ENCODE measurements around the gene EHD1.
A peak's percentile ranks its signal among the peaks of the same experiment; 100 is the strongest.
"Not testable (repeated sequence)": the region's sequence is repeated elsewhere in the genome, so short reads cannot be mapped to it uniquely, and the experiment has no call there.

EHD1 gene

DNA sequence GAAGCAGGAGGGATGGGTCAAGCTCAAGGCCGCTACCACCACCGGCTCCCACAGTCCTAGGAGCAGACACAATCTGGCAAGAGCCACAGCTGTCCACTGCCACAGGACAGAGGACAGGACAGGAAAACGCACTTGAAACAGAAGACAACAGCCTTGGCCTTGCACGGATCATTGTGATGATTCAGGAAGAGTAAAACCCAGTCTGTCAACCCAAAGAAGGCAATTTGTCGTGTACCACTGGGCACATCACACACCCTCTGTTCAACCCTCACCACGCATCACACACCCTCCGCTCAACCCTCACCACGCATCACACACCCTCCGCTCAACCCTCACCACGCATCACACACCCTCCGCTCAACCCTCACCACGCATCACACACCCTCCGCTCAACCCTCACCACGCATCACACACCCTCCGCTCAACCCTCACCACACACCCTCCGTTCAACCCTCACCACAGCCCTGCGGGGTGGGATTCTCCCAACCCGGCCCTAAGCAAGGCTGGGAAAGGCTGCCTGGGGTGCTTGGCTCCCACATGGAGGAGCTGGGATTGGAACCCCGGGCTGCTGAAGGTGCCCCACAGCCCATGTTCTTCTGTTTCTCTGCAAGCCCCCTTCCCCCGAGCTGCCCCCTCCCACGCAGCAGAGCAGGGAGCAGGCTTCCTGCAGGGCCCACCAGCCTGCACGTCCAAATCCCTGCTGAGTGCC is 22.7 kb downstream of the EHD1 start:
- peak; percentile 19 for DNase-seq

DNA sequence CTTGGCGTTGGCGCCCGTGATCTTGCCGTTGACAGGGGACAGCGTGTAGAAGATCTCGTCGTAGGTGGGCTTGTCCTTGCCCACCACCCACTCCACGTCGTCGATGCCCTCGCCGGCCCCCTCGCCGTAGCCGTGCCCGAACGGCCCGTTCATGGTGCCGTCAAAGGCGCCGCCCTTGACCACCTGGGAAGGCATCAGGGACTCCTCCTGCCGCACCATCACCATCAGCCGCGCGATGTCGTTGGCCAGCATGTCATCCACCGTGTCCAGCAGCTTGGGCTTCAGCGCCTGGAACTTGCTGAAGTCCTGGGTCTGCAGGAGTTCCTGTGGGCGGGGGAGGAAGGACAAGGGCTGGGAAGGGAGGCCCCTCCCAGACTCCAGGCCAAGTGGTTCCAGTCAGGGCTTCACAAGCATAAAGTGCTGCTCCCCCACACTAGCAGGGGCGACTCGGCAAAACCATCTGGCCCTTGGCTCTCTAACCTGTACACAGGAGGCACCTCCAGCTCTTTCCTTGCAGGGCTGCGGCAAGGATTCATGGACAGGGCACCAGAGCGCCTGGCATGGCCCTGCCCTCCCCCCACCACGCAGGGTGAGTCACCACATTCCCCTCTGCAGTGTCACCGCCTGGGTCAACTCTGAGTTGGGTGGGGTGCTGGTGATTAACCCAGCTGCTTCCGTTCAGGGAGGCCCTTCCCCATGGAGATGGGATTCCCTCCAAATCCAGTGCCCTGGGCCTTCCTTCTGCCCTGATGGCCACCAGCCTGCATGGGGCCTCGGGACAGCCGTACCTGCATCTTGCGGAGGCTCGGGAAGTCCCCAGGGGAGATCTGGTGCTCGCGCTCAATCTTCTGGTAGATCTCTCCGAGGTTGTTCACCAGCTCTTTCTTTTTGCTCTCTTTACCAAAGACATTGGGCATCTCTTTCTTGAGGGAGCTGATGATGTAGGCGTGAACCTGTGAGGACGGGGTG is 23.6 kb downstream of the EHD1 start:
- peak; percentile 84 for DNase-seq

GRCh38 chr11:64854157-64854533 is 24.3 kb downstream of the EHD1 start:
- no peak for DNase-seq

GRCh38 chr11:64853709-64854108 is 24.7 kb downstream of the EHD1 start:
- DNase-seq = no peak

DNA sequence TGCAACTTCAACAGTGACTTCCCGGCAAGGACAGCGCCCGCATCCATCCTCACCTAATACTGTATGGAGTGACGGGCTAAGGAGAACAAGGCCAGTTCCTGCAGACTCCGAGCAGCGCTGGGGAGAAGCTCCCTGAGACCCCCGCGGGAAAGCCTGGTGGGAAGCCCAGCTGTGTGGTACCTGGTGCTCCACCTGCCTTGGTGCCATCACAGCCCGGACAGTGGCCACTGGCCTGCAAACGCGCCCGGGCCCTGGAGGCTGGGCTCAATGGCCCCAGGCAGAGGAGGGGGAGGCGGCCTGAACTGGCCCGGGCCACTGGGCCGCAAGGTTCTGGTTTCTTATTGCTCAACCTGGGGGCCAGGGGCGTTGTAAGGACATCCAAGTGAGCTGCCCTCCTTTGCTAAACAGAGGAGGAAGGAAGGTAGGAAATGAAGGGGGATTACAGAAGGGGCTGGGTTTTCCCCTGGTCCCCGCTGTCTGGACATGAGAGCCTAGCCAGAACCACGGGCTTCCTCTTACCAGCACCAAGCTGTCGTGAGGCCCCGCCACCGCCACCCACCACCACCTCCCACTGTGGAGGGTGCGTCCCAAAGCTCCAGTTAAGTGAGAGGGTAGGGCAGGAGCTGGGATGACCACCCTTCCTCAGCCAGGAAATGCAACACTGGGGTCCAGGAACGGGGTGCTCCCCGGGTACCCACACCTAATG is 25.5 kb downstream of the EHD1 start:
- DNase-seq = peak; percentile 82

DNA sequence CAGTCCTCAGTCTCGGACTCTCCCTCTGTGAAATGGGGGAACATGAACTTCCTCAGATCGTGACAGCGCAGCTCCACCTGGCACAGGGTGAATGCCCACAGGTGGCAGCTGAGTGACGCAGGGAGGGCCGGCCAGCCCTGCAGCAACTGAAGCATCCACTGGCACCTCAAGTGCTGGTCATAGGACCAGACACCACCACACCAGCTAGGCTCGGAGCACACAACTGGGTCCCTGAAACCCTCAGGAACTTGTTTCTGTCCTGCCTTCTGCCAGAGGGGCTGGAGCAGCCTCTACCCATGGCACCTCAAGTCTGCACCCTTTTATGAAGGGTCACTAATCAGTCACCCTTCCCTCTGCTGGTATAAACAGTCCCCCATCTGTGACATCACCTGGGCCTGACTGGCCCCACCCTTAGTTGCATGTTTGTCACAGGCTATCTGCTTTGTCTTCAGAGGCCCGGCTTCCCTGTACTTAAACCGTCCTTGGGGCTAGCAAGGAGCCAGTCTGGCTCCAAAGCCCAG is 26.5 kb downstream of the EHD1 start:
- peak; percentile 38 for DNase-seq

DNA sequence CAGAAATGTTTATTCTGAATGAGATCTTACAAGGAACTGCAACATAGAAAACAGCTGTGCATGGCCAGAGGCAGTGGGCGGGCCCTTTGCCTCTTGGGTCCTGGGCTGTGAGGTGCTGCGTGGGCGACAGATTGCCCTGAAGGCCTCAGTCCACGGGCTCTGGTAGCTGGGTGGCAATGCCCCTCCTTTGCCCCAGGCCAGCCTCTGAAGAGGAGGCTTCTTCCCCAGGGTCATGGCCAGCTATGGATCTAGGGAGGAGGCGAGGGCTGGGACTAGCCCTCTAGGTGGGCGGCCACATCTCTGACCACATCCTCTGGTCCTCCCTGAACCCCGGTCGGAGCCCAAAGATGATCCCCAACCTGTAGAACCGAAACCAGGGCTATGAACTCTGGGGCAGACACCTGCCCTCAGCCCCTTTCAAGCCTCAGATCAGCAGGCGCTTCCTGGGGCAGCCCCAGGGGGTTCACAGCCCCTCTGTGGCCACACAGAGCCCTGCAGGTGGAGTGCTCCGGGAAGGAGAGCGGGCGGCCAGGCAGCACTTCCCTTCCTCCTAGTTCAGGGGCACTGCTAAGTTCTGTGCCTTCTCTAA is 27.3 kb downstream of the EHD1 start:
- DNase-seq = peak; percentile 64

DNA sequence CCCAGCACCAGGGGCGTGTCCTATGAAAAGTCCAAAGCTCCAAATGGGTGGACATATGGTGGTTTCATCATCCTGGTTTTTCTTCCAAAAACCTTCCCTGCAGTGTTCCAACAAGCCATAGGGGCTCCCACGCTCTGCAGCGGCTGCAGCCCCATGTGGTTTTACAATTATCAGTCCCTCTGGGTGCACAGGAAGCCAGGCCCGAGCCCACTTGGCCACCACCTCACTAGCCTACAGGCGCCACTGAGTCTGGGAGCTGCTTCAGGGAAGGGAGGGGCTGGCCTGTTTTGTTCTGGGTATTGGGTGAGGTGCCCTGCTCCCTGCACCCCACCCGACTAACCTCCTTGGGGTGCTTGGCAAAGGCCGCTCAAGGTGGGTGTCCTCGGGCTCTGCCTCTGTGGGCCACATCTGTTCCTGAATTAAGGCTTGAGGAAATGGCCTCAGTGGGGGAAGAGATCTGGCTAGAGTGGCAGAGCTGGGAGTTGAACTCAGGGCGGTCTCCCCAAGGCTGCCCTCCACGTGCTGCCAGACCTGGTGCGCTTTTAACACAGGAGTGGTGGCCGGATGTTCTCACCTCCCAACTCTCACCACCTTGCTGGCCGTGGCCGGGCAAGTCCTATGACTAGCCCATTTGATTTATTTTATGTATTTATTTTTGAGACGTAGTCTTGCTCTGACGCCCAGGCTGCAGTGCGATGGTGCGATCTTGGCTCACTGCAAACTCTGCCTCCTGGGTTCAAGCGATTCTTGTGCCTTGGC is 28.6 kb downstream of the EHD1 start:
- peak; percentile 43 for DNase-seq

DNA sequence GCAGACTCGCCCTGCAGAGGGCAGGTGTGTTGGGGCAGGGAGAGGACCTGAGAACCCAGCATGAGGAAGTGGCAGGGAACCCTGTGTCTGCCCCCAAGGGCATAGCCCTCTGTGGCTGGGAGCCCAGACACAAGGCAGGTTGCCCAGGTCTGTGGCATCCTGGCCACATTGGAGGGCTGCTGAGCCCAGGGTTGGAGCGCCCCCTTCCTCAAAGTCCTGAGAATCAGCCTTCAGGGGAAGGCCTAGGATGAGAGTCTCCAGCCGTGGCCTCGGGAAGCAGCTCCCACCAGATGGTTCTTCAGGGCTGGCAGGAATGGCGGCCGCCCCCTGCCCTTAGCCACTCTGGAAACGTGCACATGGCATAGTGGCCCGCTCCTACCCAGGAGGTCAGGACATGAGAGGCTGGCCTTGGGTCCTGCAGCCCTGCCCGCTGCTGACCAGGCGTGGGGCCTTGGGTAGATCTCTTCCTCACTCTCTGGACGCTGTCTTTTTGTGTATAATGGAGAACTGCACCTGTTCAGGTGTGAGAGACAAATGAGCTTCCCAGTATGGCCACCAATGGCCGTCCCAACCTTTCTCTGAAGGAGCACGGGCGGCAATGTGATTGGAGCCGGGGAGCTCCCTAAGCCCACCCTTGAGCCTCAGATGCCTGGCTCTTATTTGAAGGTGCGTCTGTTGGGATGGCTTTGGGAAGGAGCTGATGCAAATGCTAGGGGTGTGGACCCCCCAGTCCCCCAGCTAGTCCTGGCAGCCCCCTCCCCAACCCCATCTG is 29.4 kb downstream of the EHD1 start:
- DNase-seq = peak; percentile 26

- DNase-seq = peak; percentile 35
Measured at GRCh38 chr11:64848214-64848825, 30.1 kb downstream of the EHD1 start.

DNA sequence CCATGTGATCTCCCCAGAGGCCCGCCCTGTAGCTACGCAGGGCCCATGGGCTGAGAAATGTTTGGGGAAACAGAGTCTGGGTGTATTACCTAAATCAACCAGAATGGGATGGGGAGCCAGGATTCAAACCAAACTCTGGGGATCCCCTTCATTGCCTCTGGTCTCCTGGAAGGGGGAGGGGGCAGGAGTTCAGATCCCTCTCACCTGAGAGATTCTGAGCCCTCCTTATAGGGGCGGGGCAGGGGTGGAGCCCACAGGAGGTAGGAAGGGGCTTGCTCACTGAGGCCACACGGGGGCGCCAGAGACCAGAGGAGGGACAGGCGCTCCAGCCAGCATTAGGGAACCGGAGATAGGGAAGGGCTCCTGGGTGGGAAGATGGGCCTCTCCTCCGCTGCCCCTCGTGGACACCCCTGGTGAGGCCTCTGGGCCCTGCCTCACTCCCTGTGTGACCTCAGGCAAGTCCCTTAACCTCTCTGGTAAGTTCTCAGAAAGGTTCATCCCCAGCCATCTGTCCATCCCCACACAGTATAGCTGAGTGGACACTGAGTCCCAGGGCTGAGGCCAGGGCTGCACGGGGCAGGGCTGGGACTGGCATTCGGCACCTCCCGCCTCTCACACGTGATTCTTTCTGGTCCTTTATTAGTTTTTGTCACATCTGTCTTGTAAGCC is 31.3 kb downstream of the EHD1 start:
- DNase-seq = peak; percentile 93

GRCh38 chr11:64845776-64846129 is 32.7 kb downstream of the EHD1 start:
- not testable (repeated sequence) for DNase-seq

DNA sequence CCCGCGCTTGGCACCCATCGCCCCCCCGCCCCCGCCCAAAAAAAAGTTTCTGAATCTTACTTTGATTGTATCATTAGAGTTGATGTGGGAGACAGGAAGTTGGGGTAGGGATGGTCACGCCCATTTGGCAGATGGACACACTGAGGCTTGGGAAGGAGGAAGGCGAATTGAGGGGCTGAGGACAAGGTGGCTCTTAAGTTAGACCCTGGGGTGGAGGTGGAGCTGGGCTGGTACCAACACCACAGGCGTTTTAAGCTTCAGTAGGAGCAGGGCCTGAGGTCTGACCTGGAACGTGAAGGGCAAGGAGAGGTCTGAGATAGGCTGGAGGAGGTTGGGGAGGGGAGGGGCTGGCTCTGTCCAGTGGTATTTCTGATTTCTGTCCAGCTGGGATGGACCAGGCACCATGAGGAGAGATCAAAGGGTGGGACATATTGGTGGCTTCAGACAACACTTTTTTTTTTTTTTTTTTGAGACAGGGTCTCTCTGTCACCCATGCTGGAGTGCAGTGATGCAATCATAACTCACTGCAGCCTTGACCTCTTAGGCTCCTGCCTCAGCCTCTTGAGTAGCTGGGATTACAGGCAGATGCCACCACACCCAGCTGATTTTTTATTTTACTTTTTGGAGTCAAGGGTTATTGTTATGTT is 33.2 kb downstream of the EHD1 start:
- DNase-seq = no peak

DNA sequence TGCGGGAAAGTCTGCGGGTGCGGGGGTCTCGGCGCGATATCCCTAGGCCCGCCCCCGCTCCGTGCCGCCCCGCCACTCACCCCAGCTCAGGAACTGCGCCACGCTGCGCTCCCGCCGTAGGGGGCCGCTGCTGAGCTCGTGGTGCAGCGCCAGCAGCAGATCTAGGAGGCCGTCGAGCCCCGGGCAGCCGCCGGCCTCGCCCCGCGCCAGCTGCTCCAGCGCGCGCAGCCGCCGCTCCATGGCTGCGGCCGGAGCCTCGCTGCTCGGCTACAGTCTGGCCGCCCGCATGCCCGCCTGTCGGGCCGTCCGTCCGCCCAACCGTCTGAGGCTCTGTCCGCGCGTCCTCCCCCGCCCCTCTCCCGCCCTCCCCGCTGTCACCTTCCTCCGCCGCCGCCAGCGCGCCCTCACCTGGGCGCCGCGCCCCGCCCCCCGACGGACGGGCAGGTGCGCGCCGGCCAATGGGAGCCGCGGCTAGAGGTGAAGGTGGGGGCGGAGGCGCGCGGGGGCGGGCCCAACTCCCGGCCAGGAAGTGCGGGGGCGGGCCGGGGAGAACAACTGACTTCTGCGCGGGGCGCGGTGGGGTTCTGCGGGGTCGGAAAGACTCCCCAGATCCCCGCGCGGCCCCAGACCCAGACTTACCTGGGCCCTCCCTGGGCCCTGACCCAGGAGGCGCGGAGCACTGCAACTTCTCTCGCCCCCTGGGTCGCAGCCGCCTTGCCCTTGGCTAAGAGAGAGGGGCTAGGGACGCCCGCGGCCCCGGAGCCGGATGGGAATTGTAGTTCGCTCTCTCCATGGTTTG is 33.9 kb downstream of the EHD1 start, which contains the start of gene CDC42BPG:
CDC42BPG (minus strand) TSS at position 324 of the 799 bp plus-strand sequence; CDS start at position 240, 84 bp downstream.
- peak; percentile 76 for DNase-seq

- DNase-seq = no peak
Measured at GRCh38 chr11:64843686-64844329, 34.6 kb downstream of the EHD1 start.

GRCh38 chr11:64842851-64843685 is 35.4 kb downstream of the EHD1 start:
- DNase-seq = no peak

DNA sequence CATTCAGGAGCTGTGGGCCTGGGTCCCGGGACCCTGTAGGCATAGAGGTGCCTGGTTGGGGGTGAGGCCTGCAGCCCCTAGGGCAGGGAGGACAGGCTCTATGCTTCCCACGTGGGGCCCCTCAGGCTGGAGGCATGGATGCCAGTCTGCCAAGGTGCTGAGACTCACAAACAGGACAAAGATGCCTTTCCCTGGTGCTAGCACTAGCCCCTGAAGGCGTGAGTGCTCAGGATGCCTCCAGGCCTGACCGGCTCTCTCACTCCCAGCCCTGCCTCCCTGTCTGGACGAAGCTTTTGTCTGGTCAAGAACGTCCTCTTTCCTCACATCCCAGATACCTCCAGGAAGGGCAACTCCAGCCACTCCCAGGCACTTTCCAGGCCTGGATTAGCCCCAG is 36.1 kb downstream of the EHD1 start:
- DNase-seq = no peak

All from inflammatory macrophage treated with lipopolysaccharide for 4 hours (primary cell).